Measurements from ENCODE around the gene NR2C1.

GRCh38 chr12:95060951-95061350 is 12.5 kb downstream of the NR2C1 start:
- TF ChIP-seq SIN3A (IDR thresholded peaks at IDR 0.05; ENCODE audit: borderline replicate concordance, insufficient read depth, low read length): no peak
- TF ChIP-seq, protein P1, sequence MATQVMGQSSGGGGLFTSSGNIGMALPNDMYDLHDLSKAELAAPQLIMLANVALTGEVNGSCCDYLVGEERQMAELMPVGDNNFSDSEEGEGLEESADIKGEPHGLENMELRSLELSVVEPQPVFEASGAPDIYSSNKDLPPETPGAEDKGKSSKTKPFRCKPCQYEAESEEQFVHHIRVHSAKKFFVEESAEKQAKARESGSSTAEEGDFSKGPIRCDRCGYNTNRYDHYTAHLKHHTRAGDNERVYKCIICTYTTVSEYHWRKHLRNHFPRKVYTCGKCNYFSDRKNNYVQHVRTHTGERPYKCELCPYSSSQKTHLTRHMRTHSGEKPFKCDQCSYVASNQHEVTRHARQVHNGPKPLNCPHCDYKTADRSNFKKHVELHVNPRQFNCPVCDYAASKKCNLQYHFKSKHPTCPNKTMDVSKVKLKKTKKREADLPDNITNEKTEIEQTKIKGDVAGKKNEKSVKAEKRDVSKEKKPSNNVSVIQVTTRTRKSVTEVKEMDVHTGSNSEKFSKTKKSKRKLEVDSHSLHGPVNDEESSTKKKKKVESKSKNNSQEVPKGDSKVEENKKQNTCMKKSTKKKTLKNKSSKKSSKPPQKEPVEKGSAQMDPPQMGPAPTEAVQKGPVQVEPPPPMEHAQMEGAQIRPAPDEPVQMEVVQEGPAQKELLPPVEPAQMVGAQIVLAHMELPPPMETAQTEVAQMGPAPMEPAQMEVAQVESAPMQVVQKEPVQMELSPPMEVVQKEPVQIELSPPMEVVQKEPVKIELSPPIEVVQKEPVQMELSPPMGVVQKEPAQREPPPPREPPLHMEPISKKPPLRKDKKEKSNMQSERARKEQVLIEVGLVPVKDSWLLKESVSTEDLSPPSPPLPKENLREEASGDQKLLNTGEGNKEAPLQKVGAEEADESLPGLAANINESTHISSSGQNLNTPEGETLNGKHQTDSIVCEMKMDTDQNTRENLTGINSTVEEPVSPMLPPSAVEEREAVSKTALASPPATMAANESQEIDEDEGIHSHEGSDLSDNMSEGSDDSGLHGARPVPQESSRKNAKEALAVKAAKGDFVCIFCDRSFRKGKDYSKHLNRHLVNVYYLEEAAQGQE (IDR thresholded peaks at IDR 0.05; ENCODE audit: insufficient read depth in 1 of 2, low read depth in 2 of 2, low read length in 2 of 2): no peak
- no peak for TF ChIP-seq POLR2AphosphoS5 (IDR thresholded peaks at IDR 0.05; ENCODE audit: low read depth, low read length)
- TF ChIP-seq TAF1 (IDR thresholded peaks at IDR 0.05; ENCODE audit: borderline replicate concordance, insufficient read depth, low read length): no peak
- TF ChIP-seq FOXP2 (optimal IDR thresholded peaks at IDR 0.05; ENCODE audit: borderline replicate concordance, extremely low read depth, extremely low read length, insufficient read depth): no peak

All from PFSK-1 (cell line).